B cell (primary cell): ENCODE results near the gene TRIM6. TPM values are rescaled to one million over a fixed set of nuclear protein-coding genes. Genes with fewer than 3 reads are reported as not detected.

Experiments used
- ATAC-seq: fragments of 200-7000 bp; cut with Tn5 transposase; one replicate; pipeline ENCODE4 v1.10.0; 2021; ENCODE audit warnings: low read depth, mild to moderate bottlenecking, moderate number of reproducible peaks, moderate library complexity
- CTCF ChIA-PET: fragments of 350-600 bp; sonication (Branson Sonifier 250); formaldehyde crosslinking; loops from one replicate; lab custom pipeline; 2021; ENCODE audit warnings: antibody characterized with exemption, inconsistent platforms; lab: Charles Lee
- POLR2A ChIA-PET: fragments of 350-600 bp; sonication (Branson Sonifier 250); formaldehyde crosslinking; loops from one replicate; lab custom pipeline; 2021; ENCODE audit warnings: antibody characterized with exemption; lab: Charles Lee
- DNase-seq: peaks from one replicate; pipeline ENCODE4 v3.0.0; 2013
- H2AFZ ChIP-seq: 2 replicates; pipeline ENCODE4 v1.6.1; 2012; ENCODE audit warnings: mild to moderate bottlenecking, low read depth, low read length; ENCODE audit not compliant: insufficient read depth, poor library complexity, severe bottlenecking
- H3K27ac ChIP-seq, 2 donors: 1 replicate in 1 of 2; 2 replicates in 1 of 2; pipeline ENCODE4 v1.5.1; 2012 to 2013; ENCODE audit warnings: low read length in 2 of 2, mild to moderate bottlenecking in 2 of 2, moderate library complexity in 1 of 2
- H3K27me3 ChIP-seq, 4 experiments: fragments of 200-600 bp in 1 of 4; sonication (generic) in 1 of 4; replicated peaks in 1 of 4; 1 replicate in 2 of 4; 2 replicates in 2 of 4; pipeline versions ENCODE4 v1.6.1 to v1.7.0; 2013 to 2016; ENCODE audit warnings: low read length in 3 of 4, mild to moderate bottlenecking in 2 of 4, mixed read lengths in 1 of 4, moderate library complexity in 1 of 4; ENCODE audit not compliant: insufficient read depth in 4 of 4, control insufficient read depth in 3 of 4; ENCODE audit errors: control extremely low read depth in 1 of 4
- H3K36me3 ChIP-seq, 2 experiments: replicated peaks in 1 of 2; 1 replicate in 1 of 2; 2 replicates in 1 of 2; pipeline versions ENCODE4 v1.6.1 to v1.7.1; 2013; ENCODE audit warnings: low read length in 1 of 2; ENCODE audit not compliant: insufficient read depth in 2 of 2, control insufficient read depth in 1 of 2; ENCODE audit errors: control extremely low read depth in 1 of 2, extremely low read depth in 1 of 2
- H3K4me1 ChIP-seq, 2 donors: fragments of 200-600 bp in 1 of 2; sonication (generic) in 1 of 2; 1 replicate in 1 of 2; 2 replicates in 1 of 2; pipeline versions ENCODE4 v1.5.1 to v1.6.1; 2013 to 2017; ENCODE audit warnings: low read length in 2 of 2; ENCODE audit not compliant: control insufficient read depth in 2 of 2, insufficient read depth in 2 of 2
- H3K4me2 ChIP-seq: replicated peaks from 2 replicates; pipeline ENCODE3; 2012; ENCODE audit warnings: mild to moderate bottlenecking, low read depth, low read length; ENCODE audit not compliant: poor library complexity, severe bottlenecking
- H3K4me3 ChIP-seq, 5 experiments: fragments of 200-600 bp in 1 of 5; sonication (generic) in 1 of 5; 1 replicate in 3 of 5; 2 replicates in 2 of 5; pipeline versions ENCODE4 v1.5.1 to v1.7.0; 2011 to 2016; ENCODE audit warnings: low read length in 4 of 5, mild to moderate bottlenecking in 4 of 5, low read depth in 2 of 5, control low read depth in 1 of 5, moderate library complexity in 1 of 5; ENCODE audit not compliant: insufficient read depth in 1 of 5; ENCODE audit errors: control extremely low read depth in 1 of 5, extremely low read depth in 1 of 5
- H3K79me2 ChIP-seq: fragments of 200-600 bp; sonication (generic); one replicate; pipeline ENCODE4 v1.6.0; 2016; ENCODE audit warnings: low read length; ENCODE audit not compliant: control insufficient read depth, insufficient read depth
- H3K9ac ChIP-seq: fragments of 200-600 bp; sonication (generic); 2 replicates; pipeline ENCODE4 v1.6.1; 2017; ENCODE audit warnings: mild to moderate bottlenecking, low read length, moderate library complexity
- H3K9me3 ChIP-seq, 3 donors: one replicate each; pipeline versions ENCODE4 v1.6.1 to v1.7.1; 2013; ENCODE audit warnings: low read length in 2 of 3; ENCODE audit not compliant: control insufficient read depth in 2 of 3, insufficient read depth in 1 of 3; ENCODE audit errors: control extremely low read depth in 1 of 3
- H4K20me1 ChIP-seq: 2 replicates; pipeline ENCODE4 v1.6.0; 2012; ENCODE audit warnings: mild to moderate bottlenecking, low read length; ENCODE audit not compliant: insufficient read depth, control insufficient read depth, poor library complexity, severe bottlenecking
- H3K27ac Mint-ChIP-seq: one replicate; pipeline ENCODE4 v1.8.0; 2021; ENCODE audit warnings: mixed read lengths
- H3K27me3 Mint-ChIP-seq: one replicate; pipeline ENCODE4 v1.8.0; 2021; ENCODE audit warnings: mixed read lengths
- H3K4me1 Mint-ChIP-seq: one replicate; pipeline ENCODE4 v1.8.0; 2021; ENCODE audit warnings: mixed read lengths
- H3K4me3 Mint-ChIP-seq: one replicate; pipeline ENCODE4 v1.8.0; 2021; ENCODE audit warnings: mixed read lengths
- H3K9me3 Mint-ChIP-seq: one replicate; pipeline ENCODE4 v1.8.0; 2022; ENCODE audit warnings: mixed read lengths; ENCODE audit not compliant: insufficient read depth
- CTCF ChIP-seq: fragments of 200-600 bp; IDR thresholded peaks from one replicate; pipeline ENCODE4 v1.8.0; 2022; ENCODE audit warnings: antibody characterized with exemption, mild to moderate bottlenecking
- EZH2 ChIP-seq: IDR thresholded peaks from 2 replicates; pipeline ENCODE4 v1.6.1; 2012; ENCODE audit warnings: borderline replicate concordance, low read depth, mild to moderate bottlenecking, moderate library complexity, low read length; ENCODE audit not compliant: insufficient read depth, poor library complexity, severe bottlenecking
- WGBS: methylation state at CpG from one replicate; pipeline ENCODE4 v1.1.5; 2013; ENCODE audit warnings: missing lambda C conversion rate; ENCODE audit not compliant: insufficient coverage; 5-methylcytosine and 5-hydroxymethylcytosine counted together
- intact Hi-C: fragments of 100-400 bp; cut with micrococcal nuclease; formaldehyde crosslinking; loops from one replicate; pipeline ENCODE4 v1.10.0; 2022
- polyA plus RNA-seq: library from polyadenylated mRNA; depleted of rRNA; stranded (reverse); fragments of >200 nt; gene quantifications from 2 replicates; pipeline ENCODE4 v1.2.3, GENCODE V29; 2012
- total RNA-seq, 2 donors: library from RNA; stranded (reverse); fragments of 120-200 nt in 1 of 2; gene quantifications; 1 replicate in 1 of 2; 2 replicates in 1 of 2; pipeline versions ENCODE4 v1.2.3 to v1.2.4, GENCODE V29; 2013 to 2022

TRIM6 gene
- total and polyA plus RNA-seq, 2 donors (not counting 1 experiment from before 2014, with no cell fraction given), result 0.10 TPM; not detected in 1

- Histone ChIP-seq H3K9me3 (no peaks in the 10 kb centered on the region), H3K9ac (no peak overlapping the region), H3K4me2 (no peak overlapping the region), H3K27ac (no peak overlapping the region), H2AFZ (no peak overlapping the region), H3K79me2 (no peaks in the 10 kb centered on the region), H3K27me3 (peaks cover 0 to 3% (median 0%) of the 10 kb centered on the region in 4 experiments), H3K36me3 (no peaks in the 10 kb centered on the region), H4K20me1 (no peaks in the 10 kb centered on the region), H3K4me3 (no peak overlapping the region), H3K4me1 (no peaks in the 10 kb centered on the region)
- Mint-ChIP-seq H3K9me3 (no peaks in the 10 kb centered on the region), H3K27me3 (no peaks in the 10 kb centered on the region), H3K4me1 (peaks cover 3% of the 10 kb centered on the region), H3K4me3 (no peak overlapping the region), H3K27ac (no peak overlapping the region)
- CTCF ChIA-PET, result interaction anchor here (2.4 kb wide), 1 partner anchor 81 kb away, joined by 9 read pairs; the partner anchor contains the start of gene TRIM5
- ATAC-seq (no peak), DNase-seq (no peak)
- POLR2A ChIA-PET, result no interaction called here
- intact Hi-C loops, result loop anchor here (10.0 kb wide), 2 partner anchors 291 to 751 kb away; partner anchors contain the start of gene OR52E5
- TF ChIP-seq EZH2 (no peak), CTCF (no peak)
- 96% methylated on average over 8 of the region's 8 CpGs for WGBS
These were observed 6.9 kb downstream of the TRIM6 start for GRCh38 chr11:5603326-5603725.

- CTCF ChIA-PET, result interaction anchor here (0.6 kb wide), 1 partner anchor 12 kb away, joined by 3 read pairs; no protein-coding TSS in a partner anchor
- H3K4me2 ChIP-seq, result no peak overlapping the region
- H3K9ac ChIP-seq, result no peak overlapping the region
- TF ChIP-seq CTCF (no peak), EZH2 (no peak)
- WGBS, result 84% methylated on average over 2 of the region's 4 CpGs
- H3K36me3 ChIP-seq, result no peaks in the 10 kb centered on the region
- no peaks in the 10 kb centered on the region for H3K9me3 ChIP-seq
- no peak for ATAC-seq
- Mint-ChIP-seq H3K27me3 (no peaks in the 10 kb centered on the region), H3K4me3 (no peak overlapping the region), H3K4me1 (peaks cover 1% of the 10 kb centered on the region), H3K9me3 (no peaks in the 10 kb centered on the region), H3K27ac (no peak overlapping the region)
- POLR2A ChIA-PET, result no interaction called here
- H3K27ac ChIP-seq, result no peak overlapping the region
- no peaks in the 10 kb centered on the region for H3K79me2 ChIP-seq
- H3K27me3 ChIP-seq, result no peaks in the 10 kb centered on the region
- H3K4me3 ChIP-seq, result no peak overlapping the region
- H3K4me1 ChIP-seq, result no peaks in the 10 kb centered on the region
- intact Hi-C loops, result loop anchor here (10.0 kb wide), 2 partner anchors 290 to 750 kb away; partner anchors contain the start of gene OR52E5
- DNase-seq, result no peak
- no peaks in the 10 kb centered on the region for H4K20me1 ChIP-seq
- H2AFZ ChIP-seq, result no peak overlapping the region
These were observed 8.5 kb downstream of the TRIM6 start for GRCh38 chr11:5604896-5605295.
